CD4-positive, alpha-beta T cell treated with Interleukin-4 for 1 hour (primary cell): ENCODE data around the gene SLC25A17.
"Not testable (repeated sequence)": the region's sequence is repeated elsewhere in the genome, so short reads cannot be mapped to it uniquely, and the experiment has no call there.

ENCODE experiments used
- DNase-seq, 2 donors: peaks; one replicate each; pipeline ENCODE4 v3.0.0-alpha.2; 2020 to 2022

SLC25A17 gene

GRCh38 chr22:40751250-40751649, 67.9 kb downstream of the SLC25A17 start:
- no peak for DNase-seq

- DNase-seq, result no peak
Measured at GRCh38 chr22:40749829-40750228, 69.3 kb downstream of the SLC25A17 start.

- no peak for DNase-seq
Measured at GRCh38 chr22:40748388-40749355, 70.5 kb downstream of the SLC25A17 start.

- no peak for DNase-seq
Measured at GRCh38 chr22:40747361-40747760, 71.8 kb downstream of the SLC25A17 start.

- DNase-seq, result no peak
Measured at GRCh38 chr22:40746428-40747220, 72.5 kb downstream of the SLC25A17 start.

- DNase-seq, result no peak
Measured at GRCh38 chr22:40743768-40744167, 75.4 kb downstream of the SLC25A17 start.

GRCh38 chr22:40741116-40741515, 78.0 kb downstream of the SLC25A17 start:
- DNase-seq, result no peak

GRCh38 chr22:40739721-40740120, 79.4 kb downstream of the SLC25A17 start:
- no peak for DNase-seq

- DNase-seq, result no peak
Measured at GRCh38 chr22:40733919-40734318, 85.2 kb downstream of the SLC25A17 start.

- DNase-seq, result no peak
Measured at GRCh38 chr22:40732999-40733292, 86.2 kb downstream of the SLC25A17 start.

GRCh38 chr22:40729284-40729683, 89.9 kb downstream of the SLC25A17 start:
- no peak for DNase-seq

- peak; percentile 62 to 66 for DNase-seq
Measured at GRCh38 chr22:40728731-40729189, 90.4 kb downstream of the SLC25A17 start.

- DNase-seq, result no peak
Measured at GRCh38 chr22:40727964-40728615, 91.1 kb downstream of the SLC25A17 start.

GRCh38 chr22:40727070-40727963, 91.8 kb downstream of the SLC25A17 start:
- peak; percentile 21 to 23 for DNase-seq

- DNase-seq, result peak in 1 of 2 donors; percentile 58
Measured at GRCh38 chr22:40726514-40726913, 92.6 kb downstream of the SLC25A17 start.

GRCh38 chr22:40723396-40723933, 95.7 kb downstream of the SLC25A17 start:
- DNase-seq, result no peak

- no peak for DNase-seq
Measured at GRCh38 chr22:40721266-40721665, 97.9 kb downstream of the SLC25A17 start.

- no peak for DNase-seq
Measured at GRCh38 chr22:40720538-40721256, 98.4 kb downstream of the SLC25A17 start.

- DNase-seq, result not testable (repeated sequence)
Measured at GRCh38 chr22:40720156-40720537, 99.0 kb downstream of the SLC25A17 start.
